ENCODE data around the gene PPARG.

PPARG gene

DNA sequence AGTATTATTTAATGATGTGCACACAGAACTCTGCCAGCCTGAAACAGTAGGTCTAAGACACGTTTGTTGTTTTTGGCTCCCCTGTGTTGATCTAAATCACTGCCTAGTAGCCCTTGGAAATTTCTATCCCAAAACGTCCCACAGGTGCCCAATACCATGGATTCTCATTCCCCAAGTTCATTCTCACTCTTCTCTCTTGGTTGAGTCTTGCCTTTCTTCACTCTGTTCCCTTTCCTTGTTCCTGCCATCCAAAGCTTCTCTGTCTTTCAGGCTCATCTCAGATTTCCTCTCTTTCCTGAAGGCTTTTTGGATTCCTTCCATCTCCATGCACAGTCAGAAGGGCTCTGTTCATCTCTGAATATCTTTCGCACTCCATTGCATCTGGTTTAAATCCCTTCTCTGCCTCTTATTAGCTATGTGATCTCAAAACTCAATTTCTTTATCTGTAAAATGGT, 54.2 kb downstream of the PPARG start:
- no peak for DNase-seq (ENCODE audit: low read depth in 3 of 3)

DNA sequence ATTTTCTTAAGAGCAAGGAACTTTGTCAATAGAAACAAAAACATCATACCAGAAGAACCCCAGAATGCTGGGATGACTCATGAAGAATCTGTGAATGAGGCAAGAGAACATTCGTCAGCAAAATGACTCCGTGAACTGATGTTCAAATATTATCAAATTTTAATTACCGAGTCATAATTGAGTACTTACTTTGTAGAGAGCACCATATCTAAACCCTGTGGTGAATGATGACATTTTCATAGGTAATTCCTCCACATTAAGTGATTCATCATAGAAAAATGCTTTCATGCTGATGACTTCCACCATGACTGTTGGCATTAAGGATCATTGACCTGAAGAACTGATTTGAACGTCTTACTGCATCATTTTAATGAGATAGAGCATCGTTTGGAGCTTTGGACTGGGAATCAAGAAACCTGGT, 56.3 kb downstream of the PPARG start:
- DNase-seq (ENCODE audit: low read depth in 3 of 3): no peak

DNA sequence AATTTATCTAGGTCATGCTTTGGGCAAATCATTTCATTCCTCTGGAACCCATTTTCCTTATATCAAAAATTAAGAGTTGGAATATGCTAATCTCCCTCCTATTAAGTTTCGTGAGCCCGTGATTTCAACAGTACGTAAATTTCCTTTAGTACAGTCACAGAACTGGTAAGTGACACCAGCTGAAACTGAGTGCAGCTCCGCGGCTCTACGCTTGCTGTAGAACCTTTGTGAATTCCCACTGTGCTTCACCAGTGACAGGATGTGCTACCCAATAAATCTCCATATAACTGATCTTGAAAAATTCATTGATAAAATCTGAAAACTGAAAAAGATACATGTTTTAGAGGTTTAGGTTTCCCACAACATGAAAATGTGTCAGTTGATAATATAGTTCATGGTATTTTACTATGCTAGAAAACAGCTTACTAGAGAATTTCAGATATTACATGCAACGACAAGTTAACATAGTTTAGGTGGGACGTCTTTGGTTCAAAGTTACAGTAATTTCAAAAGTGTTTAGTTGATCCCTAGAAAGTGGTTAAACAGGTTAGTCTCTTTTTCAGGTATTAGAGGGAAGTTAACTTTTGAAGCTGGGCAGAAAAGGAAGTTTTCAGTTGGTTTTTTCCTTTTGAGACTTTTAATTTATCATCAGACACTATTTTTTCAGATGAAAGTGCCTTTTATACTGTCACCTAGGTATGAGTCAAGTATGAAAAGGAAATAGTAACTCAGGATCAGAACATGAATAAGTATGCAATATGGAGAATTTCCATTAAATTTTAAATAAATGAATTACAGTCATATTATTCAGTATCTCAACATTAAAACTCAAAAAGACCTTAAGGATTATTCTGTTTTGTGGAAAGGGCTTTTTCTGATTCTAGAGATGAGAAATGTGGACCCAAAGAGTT, 57.0 kb downstream of the PPARG start:
- peak in 1 of 3 experiments; percentile 15 for DNase-seq (ENCODE audit: low read depth in 3 of 3)

DNA sequence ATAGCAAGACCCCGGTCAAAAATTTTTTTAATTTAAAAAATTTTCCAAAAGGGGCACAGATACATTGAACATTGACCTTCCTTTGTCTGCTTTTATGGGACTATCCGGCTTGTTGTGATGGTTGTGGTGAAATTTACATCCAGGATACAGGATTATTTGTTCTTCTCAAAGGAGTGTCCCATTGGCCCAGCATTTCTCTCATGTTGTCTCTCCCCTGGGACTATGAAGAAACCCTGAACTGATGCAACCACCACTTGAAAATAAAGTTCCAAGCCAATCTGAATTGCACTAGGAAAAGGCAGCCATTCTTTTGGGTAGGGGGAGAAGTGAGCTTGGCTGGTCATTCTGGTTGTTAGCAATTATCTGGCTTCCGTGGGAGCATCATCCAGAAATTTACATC, 58.4 kb downstream of the PPARG start:
- DNase-seq (ENCODE audit: low read depth in 3 of 3): no peak

DNA sequence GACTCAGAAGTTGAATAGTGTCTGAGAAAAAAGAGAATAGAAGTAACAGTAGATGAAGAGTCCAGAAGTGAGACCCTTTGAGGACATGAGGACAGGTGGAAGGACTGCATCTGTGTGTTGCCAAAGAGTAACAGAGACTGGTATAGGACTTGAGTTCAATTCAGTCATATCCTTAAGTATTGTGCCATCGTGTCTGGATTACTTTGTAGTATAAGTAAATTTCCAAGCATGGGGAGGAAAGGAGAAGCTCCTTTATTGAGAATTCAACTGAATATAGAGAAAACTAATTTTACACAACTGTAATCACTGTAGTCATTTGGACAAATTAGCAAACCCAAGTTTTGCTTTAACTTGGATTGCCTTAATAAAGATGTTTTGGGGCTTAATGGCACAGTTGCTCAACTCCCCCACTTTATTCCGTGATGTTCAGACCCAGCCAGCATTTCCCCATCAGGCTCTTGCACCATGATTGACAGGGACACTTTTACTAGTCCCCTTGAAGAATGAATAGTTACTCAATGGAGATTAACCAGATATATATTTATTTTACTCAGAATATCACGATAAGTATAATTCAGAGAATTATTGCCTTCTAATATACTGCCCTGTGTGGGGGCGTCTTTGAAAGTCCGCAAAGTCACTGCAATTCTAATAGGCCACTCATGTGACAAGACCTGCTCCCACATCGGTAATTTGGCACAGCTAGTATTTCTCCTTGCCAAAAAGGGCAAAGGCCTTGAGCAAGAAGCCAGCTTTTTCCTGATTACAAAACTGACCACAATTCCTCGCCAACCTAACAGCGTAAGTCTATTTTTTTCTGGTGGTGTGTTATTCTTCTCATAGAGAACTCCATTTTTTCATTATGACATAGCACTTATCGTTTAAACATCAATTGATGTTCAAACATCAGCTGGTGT, 61.3 kb downstream of the PPARG start:
- DNase-seq (ENCODE audit: low read depth in 3 of 3): no peak

DNA sequence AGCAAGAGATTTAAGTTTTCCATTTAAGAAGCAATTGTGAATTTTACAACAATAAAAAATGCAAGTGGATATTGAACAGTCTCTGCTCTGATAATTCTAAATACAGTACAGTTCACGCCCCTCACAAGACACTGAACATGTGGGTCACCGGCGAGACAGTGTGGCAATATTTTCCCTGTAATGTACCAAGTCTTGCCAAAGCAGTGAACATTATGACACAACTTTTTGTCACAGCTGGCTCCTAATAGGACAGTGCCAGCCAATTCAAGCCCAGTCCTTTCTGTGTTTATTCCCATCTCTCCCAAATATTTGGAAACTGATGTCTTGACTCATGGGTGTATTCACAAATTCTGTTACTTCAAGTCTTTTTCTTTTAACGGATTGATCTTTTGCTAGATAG, 62.3 kb downstream of the PPARG start:
- DNase-seq (ENCODE audit: low read depth in 3 of 3): no peak

DNA sequence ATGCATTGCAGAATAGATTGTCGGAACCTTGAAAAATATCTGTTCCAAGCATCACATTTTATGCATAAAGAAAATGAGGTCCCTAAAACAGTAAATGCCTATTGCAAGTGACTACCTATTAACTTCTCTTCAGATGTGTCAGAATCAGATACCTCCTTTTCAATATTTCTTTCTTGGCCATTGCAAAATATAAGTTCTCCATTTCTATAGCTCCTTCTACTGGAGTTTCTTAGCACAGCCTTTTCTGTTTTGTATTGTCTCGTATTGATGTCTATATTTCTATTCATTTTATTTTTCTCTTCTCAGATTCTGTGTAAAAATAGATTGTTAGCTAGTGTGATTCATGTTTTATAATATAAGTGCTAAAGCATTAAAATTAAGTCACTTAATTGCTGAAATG, 63.4 kb downstream of the PPARG start:
- DNase-seq (ENCODE audit: low read depth in 3 of 3): no peak

DNA sequence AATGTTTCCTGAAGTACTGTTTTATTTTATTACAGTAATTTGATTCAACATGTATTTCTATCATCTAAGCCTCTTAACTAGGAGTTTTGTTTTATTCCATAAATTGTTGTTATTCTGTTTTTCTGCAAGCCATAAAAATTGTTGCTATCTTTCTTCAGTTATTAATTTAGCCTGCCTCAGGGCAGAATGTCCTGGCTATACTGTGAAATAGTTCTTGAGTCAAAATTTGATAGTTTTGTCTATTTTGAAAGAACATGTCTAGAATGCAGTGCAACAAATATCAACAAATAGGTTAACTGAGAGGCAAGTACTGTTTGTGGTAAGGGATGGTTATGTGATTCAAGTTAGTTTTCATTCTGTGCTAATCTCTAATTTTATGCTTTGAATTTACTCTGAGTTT, 63.9 kb downstream of the PPARG start:
- no peak for DNase-seq (ENCODE audit: low read depth in 3 of 3)

DNA sequence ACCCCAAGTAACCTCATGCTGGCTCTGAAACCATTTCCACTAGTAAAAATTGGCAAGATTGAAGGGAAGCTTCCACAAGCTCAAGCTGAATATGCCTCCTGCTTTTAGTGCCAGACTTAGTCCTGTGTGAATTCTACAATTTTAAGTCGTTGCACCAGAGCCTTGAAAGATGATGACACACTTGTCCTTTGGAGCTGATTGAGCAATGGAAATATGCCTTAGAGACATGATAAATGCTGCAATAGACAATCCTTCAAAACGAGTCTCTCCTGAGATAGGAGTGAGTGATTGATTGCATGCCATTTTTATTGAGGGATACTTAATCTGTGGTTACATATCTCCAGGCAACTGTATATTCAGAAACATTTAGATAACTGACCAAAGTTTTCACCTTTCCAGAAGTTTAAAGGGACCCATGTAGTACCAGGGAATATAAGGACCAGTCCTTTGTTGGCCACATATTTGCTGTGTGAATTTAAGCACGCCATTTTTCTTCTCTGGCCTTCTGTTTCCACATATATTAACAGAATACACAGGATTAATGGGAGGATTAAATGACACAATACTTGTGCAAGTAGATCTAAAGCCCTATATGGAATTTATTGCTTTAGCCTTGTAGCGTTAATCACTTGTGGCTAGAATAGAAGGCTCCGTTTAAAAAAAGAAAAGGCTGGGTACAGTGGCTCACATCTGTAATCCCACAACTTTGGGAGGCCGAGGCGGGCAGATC, 65.1 kb downstream of the PPARG start:
- DNase-seq (ENCODE audit: low read depth in 3 of 3): no peak

DNA sequence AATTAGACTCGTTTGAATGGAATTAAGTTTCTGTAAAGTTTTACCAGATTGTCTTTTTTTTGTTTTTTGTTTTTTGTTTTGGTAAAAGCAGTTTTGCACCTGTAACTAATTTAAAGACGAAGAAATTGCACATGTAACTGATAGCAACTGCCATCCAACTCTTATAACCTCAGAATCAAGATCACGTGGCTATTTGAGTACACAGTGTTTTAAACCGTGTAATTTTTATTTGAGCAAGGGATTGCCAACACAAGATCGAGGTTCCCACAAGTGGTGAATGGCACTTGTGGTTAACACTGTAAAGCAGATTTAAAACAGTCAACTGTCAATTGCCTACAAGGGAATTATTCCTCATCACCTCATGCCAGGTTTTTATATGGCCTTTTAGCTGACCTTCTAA, 67.3 kb downstream of the PPARG start:
- DNase-seq (ENCODE audit: low read depth in 3 of 3): no peak

DNA sequence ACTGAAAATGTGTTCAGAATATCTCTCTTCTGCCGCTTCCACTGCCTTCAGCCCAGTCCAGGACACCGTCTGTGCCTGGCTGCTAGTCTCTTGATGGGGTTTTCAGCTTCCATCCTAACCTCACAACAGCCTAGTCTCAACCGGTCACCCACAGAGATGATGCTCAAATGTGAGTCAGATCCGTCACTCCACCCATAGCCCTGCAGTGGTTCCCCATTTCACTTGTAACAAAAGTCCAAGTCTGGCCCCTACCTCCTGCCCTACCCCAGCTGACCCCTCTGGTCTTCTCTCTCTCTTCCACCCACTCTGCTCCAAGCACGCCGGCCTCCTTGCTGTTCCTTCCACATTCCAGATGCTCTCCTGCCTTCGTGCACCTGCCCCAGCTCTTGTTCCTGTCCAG, 68.1 kb downstream of the PPARG start:
- no peak for DNase-seq (ENCODE audit: low read depth in 3 of 3)

DNA sequence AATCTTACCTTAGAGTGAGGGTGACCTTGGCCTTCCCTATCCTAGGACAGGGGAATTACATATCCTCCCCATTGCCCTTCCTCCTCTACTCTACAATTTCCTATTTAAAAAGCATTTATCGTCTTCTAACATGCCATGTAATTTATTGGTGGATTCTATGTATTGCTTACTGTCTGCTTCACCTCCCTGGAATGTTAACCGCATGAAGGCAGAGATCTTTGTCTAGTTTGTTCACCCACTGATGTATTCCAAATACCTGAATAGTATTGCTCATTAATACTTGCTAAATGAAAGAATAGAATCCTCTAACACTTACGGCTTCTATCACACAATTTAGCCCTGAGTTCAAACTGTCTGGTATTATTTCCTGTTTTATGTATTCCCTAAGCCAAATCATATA, 68.6 kb downstream of the PPARG start:
- no peak for DNase-seq (ENCODE audit: low read depth in 3 of 3)

DNA sequence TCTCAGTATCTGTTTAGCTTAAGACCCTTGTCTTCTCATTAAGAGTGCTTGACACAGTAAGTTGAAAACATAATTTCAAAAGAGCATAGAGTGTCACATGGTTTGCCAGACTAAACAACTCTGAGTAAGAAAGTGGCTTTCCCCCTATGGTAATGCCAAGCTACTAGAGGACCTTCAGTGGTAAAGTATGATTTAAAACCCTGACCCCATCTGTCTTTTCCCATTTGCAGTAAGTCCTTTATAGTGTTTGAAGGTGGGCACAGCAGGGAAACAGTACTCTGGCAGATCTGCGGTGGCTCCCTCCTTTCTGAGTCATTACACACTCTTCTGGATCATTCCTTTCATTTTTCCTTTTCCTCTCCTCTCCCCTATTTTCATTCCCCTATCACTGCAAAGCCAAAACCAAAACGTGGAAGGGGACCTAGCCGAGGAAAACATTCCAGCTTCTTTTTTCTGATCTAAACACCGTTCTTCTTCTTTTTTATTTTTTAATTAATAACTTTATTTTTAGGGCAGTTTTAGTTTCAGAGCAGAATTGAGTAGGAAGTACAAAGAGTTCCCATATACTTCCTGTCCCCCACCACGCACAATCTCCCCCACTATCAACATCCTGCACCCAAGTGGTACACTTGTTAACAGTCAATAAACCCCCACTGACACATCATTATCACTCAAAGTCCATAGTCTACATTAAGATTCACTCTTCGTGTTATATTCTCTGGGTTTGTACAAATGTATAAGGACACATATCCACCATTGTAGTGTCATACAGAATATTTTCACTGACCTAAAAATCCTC, 74.7 kb downstream of the PPARG start:
- no peak for DNase-seq (ENCODE audit: low read depth in 3 of 3)

DNA sequence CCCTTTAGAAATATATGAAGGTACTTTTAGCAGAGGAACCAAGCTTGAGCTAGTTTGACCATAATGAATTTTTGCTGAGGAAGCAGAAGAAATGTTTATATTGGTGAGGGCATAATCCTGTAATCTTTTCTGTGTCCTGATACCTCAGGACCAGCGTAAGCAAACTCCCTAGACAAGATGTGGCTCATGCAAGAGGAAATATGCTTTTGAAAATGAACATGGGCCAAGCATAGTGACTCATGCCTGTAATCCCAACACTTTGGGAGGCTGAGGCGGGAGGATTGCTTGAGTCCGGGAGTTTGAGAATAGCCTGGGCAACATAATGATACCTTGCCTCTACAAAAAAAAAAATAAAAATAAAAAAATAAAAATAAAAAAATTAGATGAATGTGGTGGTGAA, 78.5 kb downstream of the PPARG start:
- DNase-seq (ENCODE audit: low read depth in 3 of 3): no peak

DNA sequence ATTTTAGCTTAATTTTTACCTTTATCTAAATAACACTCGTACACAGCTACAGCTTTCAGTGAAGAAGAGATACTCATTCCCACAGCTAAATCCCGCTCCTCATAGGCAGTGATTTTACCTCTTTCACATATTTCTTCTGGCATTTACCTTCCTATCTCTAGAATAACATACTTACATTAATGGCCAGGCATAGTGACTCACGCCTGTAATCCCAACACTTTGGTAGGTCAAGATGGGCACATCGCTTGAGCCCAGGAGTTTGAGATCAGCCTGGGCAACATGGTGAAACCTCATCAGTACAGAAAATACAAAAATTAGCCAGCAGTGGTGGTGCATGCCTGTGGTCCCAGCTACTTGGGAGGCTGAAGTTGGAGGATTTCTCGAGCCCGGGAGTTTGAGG, 80.2 kb downstream of the PPARG start:
- DNase-seq (ENCODE audit: low read depth in 3 of 3): no peak

DNA sequence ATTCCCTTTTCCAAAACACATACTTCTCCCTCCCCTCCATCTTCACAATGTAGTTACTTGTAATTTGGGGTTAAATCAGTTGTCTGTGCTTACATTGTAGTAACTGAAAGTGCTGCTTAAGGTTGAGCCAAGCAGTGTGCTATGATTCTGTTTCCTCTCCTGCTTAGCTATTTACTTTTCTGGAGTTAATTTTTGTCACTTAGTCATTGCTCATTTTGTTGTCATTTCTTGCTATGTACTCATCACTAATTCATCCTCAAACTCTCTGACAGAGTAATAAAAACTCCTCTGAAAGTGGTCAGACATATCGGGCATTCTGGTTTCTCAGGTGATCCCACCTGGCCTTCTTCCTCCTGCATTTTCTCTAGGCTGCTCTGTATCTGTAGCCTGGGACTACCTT, 80.7 kb downstream of the PPARG start:
- DNase-seq (ENCODE audit: low read depth in 3 of 3): no peak

DNA sequence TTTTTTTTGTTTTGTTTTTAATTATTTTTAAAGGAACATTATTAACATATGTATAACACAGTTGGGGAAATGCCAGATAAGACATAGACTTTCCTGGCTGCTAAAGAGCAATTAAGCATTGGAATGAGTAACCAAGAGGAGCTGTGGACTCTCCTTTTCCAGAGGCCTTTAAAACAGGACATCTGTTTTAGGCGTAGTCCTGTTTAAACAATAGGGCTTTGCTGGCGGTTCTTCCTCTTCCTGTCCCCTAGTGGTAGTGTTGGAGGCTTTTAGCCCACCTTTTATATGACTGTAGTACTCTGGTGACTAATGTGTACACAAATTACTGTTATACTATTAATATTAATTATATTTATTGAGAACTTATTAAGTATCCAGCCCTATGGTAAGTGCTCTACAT, 81.9 kb downstream of the PPARG start:
- no peak for DNase-seq (ENCODE audit: low read depth in 3 of 3)

DNA sequence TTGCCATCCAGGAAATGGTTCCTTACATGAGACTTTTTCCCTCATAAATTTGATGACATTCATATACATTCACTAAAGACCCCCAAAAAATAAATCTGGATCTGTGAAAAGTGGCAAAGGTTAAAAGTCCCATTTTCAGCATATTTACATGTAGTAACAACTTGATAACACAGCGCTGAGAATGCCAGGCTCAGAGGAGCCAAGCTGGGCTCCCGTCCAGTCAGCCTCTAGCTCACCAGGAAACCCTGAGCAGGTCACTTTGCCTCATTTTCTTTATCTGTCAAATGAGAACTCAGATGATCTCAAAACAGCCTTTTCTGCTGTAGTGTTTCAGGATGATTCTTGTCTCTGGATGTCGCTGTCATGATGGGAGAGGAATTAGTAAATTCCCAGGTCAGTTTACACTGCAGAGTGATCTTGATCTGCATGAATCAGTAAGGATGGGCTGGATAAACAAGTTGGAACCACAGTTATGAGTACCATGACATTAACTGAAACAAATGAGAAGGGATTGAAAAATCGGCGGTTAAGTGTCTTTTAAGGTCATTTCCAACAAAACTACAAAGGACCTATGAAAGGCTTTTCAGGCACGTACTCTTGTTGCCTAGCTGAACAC, 82.8 kb downstream of the PPARG start:
- no peak for DNase-seq (ENCODE audit: low read depth in 3 of 3)

DNA sequence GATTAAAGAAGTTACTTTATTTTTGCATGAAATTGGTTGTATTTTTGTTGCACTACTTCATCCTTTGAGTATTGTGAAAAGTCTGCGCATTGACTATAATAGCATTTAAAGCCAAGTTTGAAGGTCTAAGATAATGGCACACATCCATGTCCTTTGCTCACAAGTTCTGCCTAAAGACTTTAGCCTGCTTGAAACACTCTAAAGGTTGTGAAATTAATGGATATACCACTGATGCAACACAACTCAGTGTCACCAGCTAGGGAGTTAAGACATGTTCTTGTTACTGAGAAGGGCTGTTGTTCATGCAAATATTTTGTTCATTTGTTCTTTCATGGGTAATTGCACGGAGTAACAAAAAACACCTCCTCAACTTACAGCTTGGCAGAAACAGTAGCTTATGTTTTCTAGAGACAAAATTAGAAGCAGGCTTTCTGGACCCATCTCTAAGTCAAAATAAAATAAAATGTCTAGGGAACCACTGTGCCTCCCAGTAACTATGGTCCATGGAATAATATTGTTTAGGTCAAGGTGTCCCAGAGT, 83.9 kb downstream of the PPARG start:
- DNase-seq (ENCODE audit: low read depth in 3 of 3): no peak

DNA sequence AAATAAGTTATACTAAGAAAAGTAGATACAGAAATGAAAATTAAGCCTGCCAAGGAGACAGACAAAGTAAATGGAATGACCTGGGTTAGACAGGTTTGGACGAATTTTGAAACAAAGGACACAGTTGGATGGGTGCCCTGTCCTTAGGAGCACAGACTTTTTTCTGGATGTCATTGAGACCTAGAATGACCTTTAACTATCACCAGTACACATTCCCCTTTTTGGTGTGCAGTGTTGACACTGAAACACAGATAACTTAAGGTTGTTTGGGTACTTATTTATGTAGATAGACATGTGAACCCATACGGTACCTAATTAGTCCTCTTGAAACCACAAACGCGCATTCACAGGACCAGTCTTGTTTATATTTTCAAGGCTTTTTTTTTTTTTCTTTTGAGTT, 86.7 kb downstream of the PPARG start:
- no peak for DNase-seq (ENCODE audit: low read depth in 3 of 3)

All from stimulated activated CD4-positive, alpha-beta T cell treated with anti-CD3 and anti-CD28 coated beads, TNF-alpha, amount 100 ng/mL, for 24 hours (primary cell).